Measurements from ENCODE around the gene ALLC. TPM values are rescaled to one million over a fixed set of nuclear protein-coding genes. Genes with fewer than 3 reads are reported as not detected.

ALLC gene
- polyA plus RNA-seq, 2 of the 4 experiments (the other 2 are of a cell fraction) = not detected

GRCh38 chr2:3669656-3670055, 11.7 kb downstream of the ALLC start:
- no peak for TF ChIP-seq FOXS1 (CRISPR knock-in tag; IDR thresholded peaks at IDR 0.05)
- TF ChIP-seq RAD21 (conservative IDR thresholded peaks at IDR 0.05 in 1 of 2, IDR thresholded peaks at IDR 0.05 in 1 of 2) = no peak
- TF ChIP-seq JUN (IDR thresholded peaks at IDR 0.05) = no peak
- H3K9me3 ChIP-seq = no peaks in the 10 kb centered on the region
- ATAC-seq (no peak), DNase-seq (ENCODE audit: low read depth in 1 of 2, low spot score in 1 of 2) (no peak), FAIRE-seq (no peak)
- no peaks in the 10 kb centered on the region for H3K4me1 ChIP-seq
- no peak overlapping the region for H3K4me2 ChIP-seq
- ChIA-PET CTCF (no interaction called here), POLR2A (no interaction called here)
- no peak overlapping the region for H3K27ac ChIP-seq
- H3K4me3 ChIP-seq = no peak overlapping the region
- WGBS (ENCODE audit: missing lambda C conversion rate) = 32% methylated on average over 8 of the region's 8 CpGs

- CTCF ChIA-PET = interaction anchor here (1.4 kb wide), 1 partner anchor 22 kb away, joined by 4 read pairs; no protein-coding TSS in a partner anchor
- no peak for FAIRE-seq
- Histone ChIP-seq H3K27ac (no peak overlapping the region), H3K9me3 (no peaks in the 10 kb centered on the region), H3K4me1 (no peaks in the 10 kb centered on the region), H3K4me2 (no peak overlapping the region), H3K4me3 (no peak overlapping the region)
- ATAC-seq = no peak
- POLR2A ChIA-PET = no interaction called here
- 56% methylated on average over 15 of the region's 15 CpGs for WGBS (ENCODE audit: missing lambda C conversion rate)
- TF ChIP-seq CBX2 (IDR thresholded peaks at IDR 0.05; ENCODE audit: borderline replicate concordance, low read depth) (no peak), CHD2 (IDR thresholded peaks at IDR 0.05; ENCODE audit: low read length, partially characterized antibody) (no peak), POLR2A (IDR thresholded peaks at IDR 0.05; ENCODE audit: low read length) (no peak), HES2 (IDR thresholded peaks at IDR 0.05) (no peak), FOSL2 (IDR thresholded peaks at IDR 0.05) (no peak), FOSL2 (CRISPR knock-in tag; IDR thresholded peaks at IDR 0.05) (no peak), ELK1 (IDR thresholded peaks at IDR 0.05; ENCODE audit: low read depth, low read length) (no peak), ZC3H11A (IDR thresholded peaks at IDR 0.05) (no peak), MYC (IDR thresholded peaks at IDR 0.05; ENCODE audit: borderline replicate concordance, low read length) (no peak), CEBPB (IDR thresholded peaks at IDR 0.05) (no peak), SMC3 (IDR thresholded peaks at IDR 0.05) (no peak), ZSCAN20 (CRISPR knock-in tag; IDR thresholded peaks at IDR 0.05) (no peak)
- DNase-seq (ENCODE audit: low read depth in 1 of 2, low spot score in 1 of 2) = no peak
These were observed 12.4 kb downstream of the ALLC start for GRCh38 chr2:3670376-3670775.

- Histone ChIP-seq H3K9me3 (no peaks in the 10 kb centered on the region), H3K4me2 (no peak overlapping the region), H3K27ac (no peak overlapping the region), H3K4me1 (no peaks in the 10 kb centered on the region), H3K4me3 (no peak overlapping the region)
- no peak for FAIRE-seq
- DNase-seq (ENCODE audit: low read depth in 1 of 2, low spot score in 1 of 2) = no peak
- no peak for TF ChIP-seq MAX (IDR thresholded peaks at IDR 0.05)
- no peak for TF ChIP-seq HES2 (IDR thresholded peaks at IDR 0.05)
- no peak for TF ChIP-seq USF2 (IDR thresholded peaks at IDR 0.05)
- TF ChIP-seq CHD2 (IDR thresholded peaks at IDR 0.05; ENCODE audit: low read length, partially characterized antibody) = no peak
- TF ChIP-seq ELK1 (IDR thresholded peaks at IDR 0.05; ENCODE audit: low read depth, low read length) = no peak
- no peak for TF ChIP-seq ESRRA (IDR thresholded peaks at IDR 0.05; ENCODE audit: borderline replicate concordance, low read length)
- no peak for TF ChIP-seq POLR2AphosphoS2 (conservative IDR thresholded peaks at IDR 0.05; ENCODE audit: low read length)
- no peak for TF ChIP-seq FOSL2 (IDR thresholded peaks at IDR 0.05)
- TF ChIP-seq FOSL2 (CRISPR knock-in tag; IDR thresholded peaks at IDR 0.05) = no peak
- TF ChIP-seq ATOH8 (CRISPR knock-in tag; IDR thresholded peaks at IDR 0.05; ENCODE audit: low read depth) = no peak
- TF ChIP-seq SMC3 (IDR thresholded peaks at IDR 0.05) = no peak
- TF ChIP-seq NR3C1 (IDR thresholded peaks at IDR 0.05) = no peak
- TF ChIP-seq RCOR1 (IDR thresholded peaks at IDR 0.05; ENCODE audit: low read depth, low read length) = no peak
- no peak for TF ChIP-seq HDAC2 (IDR thresholded peaks at IDR 0.05)
- TF ChIP-seq GATA3 (IDR thresholded peaks at IDR 0.05; ENCODE audit: borderline replicate concordance) = no peak
- CTCF ChIA-PET = interaction anchor here (1.4 kb wide), 1 partner anchor 21 kb away, joined by 4 read pairs; no protein-coding TSS in a partner anchor
- WGBS (ENCODE audit: missing lambda C conversion rate) = 32% methylated on average over 11 of the region's 11 CpGs
- POLR2A ChIA-PET = no interaction called here
- no peak for ATAC-seq
These were observed 12.9 kb downstream of the ALLC start for GRCh38 chr2:3670941-3671340.

Measured in A549 (cell line).